C4-2B (cell line): ENCODE measurements around the gene LAPTM5.

Source experiments
- CTCF ChIP-seq: fragments of 450-650 bp; conservative IDR thresholded peaks from 2 replicates; pipeline ENCODE4 v1.5.1; 2017; ENCODE audit warnings: mild to moderate bottlenecking
- ZFX ChIP-seq: fragments of 450-650 bp; IDR thresholded peaks from 2 replicates; pipeline ENCODE4 v1.6.1; 2017

GRCh38 chr1:30771005-30771404 lies 13.4 kb upstream of the LAPTM5 start:
- TF ChIP-seq CTCF (no peak), ZFX (no peak)
